GM18505 (cell line): ENCODE data around the gene RPS19BP1.

ENCODE experiments used
- ATAC-seq: cut with Tn5 transposase; IDR thresholded peaks from one replicate; pipeline ENCODE4 v1.9.1; 2021; ENCODE audit not compliant: unreplicated experiment
- POLR2A ChIP-seq: IDR thresholded peaks from 4 replicates; pipeline ENCODE4 v1.6.1; 2011; ENCODE audit warnings: borderline replicate concordance; ENCODE audit not compliant: insufficient read depth, insufficient read length; ENCODE audit errors: extremely low read depth

Gene RPS19BP1

DNA sequence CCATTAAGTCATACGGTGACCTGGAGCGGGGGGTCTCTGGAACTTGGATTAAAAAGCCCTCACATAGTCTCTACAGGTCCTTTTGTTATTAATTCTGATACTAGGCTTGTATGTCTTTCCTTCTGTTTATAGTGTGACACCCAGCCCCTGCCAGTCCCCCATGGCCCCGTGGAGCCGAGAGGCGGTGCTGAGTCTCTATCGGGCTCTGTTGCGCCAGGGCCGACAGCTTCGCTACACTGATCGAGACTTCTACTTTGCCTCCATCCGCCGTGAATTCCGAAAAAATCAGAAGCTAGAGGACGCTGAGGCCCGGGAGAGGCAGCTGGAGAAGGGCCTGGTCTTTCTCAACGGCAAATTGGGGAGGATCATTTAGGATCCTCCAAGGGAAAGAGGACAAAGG is 28.5 kb downstream of the RPS19BP1 start:
- no peak for TF ChIP-seq POLR2A
- ATAC-seq = no peak

DNA sequence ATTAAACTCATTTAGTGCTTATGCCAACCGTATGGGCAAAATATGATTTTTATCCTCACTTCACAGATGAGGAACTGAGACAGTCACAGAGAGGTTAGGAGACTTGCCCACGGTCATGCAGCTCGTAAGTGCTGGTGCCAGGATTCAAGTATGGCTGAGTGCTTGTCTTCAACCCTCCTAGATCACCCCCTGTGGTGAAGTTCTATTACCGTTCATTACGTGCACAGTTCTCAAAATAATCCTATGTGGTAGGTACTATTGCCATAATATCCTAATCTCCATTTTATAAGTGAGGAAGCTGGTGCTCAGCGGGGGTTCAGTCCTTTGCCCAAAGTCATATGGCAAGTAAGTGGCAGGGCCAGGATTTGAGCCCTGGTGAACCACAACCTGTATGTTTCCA is 28.9 kb downstream of the RPS19BP1 start:
- no peak for ATAC-seq
- no peak for TF ChIP-seq POLR2A

DNA sequence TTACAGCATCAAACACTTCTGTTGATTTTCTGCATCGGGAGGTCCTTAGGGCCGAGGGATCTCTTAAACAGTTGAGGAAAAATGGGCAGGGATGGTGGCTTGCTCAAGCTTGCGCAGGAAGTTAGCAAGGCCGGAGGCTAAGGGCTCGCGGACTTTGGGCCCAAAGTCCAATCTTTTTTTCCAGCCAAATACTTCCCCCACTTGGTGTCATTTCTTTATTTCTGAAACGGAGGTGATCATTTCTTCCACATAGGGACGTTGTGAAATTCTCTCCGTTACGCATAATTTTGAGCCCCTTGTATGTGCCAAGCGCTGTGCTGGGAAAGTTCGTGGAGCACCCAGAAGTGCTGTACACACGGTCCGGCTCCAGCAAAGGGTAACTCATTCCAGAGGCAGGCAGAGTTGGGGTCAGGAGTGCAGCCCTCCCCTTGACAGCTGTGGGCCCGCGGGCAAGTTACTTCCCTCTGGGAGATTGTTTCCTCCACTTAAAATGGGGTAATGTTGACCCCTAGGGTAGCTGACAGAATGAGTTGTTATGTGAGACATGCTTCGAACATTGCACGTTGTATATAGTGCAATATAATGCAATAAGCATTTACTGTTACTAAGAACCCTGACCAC is 29.6 kb downstream of the RPS19BP1 start:
- TF ChIP-seq POLR2A = no peak

DNA sequence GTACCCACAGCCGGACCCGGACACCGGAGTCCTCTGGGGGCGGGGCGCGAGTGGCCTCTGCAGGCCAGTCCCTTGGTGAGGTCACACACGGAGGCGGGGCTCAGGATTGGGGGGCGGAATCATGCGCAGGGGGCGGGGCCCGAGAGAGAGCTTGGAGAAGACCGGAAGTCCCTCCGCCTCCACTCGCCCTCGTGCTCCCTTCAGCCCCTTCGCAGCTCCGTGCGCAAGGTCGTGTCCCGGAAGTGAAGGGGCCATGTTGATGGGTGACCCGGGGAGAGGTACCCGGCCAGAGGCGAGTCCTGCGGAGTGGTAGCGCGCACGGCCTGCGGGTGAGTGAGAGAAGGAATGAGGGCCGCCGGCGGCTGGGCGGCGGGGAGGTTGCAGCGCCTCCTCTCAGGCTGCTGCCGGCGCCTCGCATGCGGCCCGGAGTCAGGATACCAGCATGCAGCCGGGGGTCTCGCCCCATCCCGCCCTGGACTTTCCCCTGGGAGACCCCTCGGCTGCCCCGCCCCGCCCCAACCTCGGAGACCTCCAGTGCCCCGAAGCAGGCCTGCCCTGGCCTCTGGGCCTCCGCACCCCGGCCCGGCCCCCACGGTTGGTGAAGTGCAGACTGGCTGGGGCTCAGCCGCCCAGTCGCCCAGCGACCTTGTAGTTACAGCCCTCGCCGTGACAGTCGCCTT is 30.3 kb downstream of the RPS19BP1 start, which contains the start of gene MIEF1:
TSS of gene MIEF1 (plus strand) at position 182 of the 680 bp plus-strand sequence. CDS start 9,005 bp downstream, outside the sequence.
- TF ChIP-seq POLR2A = peak; percentile 74
- ATAC-seq = peak; percentile 82

More for the DNA sequence above, 29.6 kb downstream of the RPS19BP1 start:
- no peak for ATAC-seq

DNA sequence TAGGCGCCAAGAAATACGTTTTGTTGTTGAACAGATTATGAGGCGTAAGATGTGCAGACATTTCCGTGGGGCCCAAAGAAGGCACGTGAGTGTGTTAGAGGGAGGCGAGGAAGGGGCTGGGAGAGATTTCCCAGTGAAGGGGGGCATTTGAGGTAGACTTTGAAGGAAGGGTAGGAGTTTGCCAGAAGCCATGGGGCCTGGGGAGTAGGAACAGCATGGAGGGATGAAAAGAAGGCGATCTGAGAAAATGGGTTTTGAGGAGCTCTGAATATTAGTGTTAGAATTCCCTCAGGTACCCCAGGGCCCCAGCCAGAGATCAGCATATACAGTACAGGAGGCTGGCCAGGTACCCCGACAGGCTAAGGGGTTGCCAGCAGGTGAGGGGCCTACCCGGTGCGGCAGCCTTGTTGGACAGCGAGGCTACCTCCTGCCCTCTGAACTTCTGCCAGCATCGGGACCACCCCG is 30.9 kb downstream of the RPS19BP1 start:
- no peak for ATAC-seq
- TF ChIP-seq POLR2A = no peak

DNA sequence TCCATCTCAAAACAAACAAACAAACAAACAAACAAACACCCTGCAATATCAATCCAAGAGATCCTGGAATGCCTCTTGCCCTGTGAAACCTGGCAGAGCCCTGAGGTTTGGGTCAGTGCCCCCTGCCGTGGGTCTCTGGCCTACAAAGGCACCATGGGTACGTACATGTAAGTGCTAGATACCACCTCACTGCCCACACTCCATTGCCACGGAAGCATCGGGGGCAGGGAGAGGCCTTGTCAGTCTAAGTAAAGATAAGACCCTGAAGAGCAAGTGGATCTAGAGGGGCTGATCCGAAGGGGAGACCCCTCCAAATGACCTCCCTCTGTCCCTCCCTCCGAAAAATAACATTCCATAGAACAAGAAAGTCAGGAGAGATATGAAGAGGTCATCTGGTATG is 32.4 kb downstream of the RPS19BP1 start:
- no peak for TF ChIP-seq POLR2A
- no peak for ATAC-seq

DNA sequence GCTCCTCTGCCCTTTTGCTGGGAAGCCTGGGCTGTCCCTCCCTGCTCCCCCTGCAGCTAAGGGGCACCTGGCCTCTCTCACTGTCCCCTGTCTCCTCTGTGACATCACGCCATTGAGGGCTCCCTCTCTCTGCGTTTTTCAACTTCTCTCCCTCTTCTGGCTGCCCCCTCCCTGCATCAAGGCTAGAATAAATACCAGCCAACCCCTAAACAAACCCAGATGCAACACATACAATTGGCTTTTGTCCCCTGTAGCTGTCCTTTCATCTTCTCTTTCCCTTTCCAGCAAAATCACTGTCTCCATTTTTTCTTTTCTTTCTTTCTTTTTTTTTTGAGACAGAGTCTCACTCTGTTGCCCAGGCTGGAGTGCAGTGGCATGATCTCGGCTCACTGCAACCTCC is 33.7 kb downstream of the RPS19BP1 start:
- ATAC-seq = no peak
- no peak for TF ChIP-seq POLR2A

DNA sequence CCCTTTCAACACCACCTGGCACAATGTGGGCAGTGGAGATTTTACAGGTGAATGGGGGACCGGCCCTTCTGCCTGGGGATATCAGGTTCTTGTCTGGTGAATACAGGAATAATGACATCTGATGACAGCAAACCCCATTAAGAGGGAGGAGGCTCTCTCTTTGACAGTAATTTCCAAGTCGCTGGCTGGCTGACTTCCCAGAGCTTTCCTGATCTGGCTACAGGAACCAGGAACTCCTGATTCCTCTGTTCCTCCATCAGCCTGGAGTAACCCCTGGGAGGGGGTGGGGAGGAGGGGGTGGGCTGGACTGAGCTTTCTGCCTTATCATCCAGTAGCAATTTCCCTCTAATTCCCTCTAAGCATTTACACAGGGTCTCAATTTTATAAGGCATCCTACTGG is 34.2 kb downstream of the RPS19BP1 start:
- no peak for TF ChIP-seq POLR2A

DNA sequence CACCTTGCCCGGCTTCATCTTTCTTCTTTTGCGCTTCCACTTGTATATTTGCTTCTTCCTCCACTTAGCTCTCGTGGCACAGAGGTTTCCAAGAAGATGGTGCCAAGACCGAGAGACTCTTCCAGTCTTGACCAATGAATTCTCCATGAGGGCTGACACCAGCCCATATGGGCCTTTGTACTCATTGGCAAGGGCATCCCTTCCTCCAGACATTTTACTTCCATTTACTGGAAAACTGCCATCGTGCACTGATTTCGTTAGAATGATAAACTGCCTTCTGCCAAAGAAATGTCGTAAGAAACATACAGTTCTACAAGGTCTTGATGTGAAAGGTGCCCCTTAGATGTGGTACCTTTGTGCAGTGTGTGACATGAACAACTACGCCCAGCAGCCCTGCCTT is 35.1 kb downstream of the RPS19BP1 start:
- TF ChIP-seq POLR2A = no peak
- ATAC-seq = no peak

More for the DNA sequence above, 34.2 kb downstream of the RPS19BP1 start:
- ATAC-seq = no peak

DNA sequence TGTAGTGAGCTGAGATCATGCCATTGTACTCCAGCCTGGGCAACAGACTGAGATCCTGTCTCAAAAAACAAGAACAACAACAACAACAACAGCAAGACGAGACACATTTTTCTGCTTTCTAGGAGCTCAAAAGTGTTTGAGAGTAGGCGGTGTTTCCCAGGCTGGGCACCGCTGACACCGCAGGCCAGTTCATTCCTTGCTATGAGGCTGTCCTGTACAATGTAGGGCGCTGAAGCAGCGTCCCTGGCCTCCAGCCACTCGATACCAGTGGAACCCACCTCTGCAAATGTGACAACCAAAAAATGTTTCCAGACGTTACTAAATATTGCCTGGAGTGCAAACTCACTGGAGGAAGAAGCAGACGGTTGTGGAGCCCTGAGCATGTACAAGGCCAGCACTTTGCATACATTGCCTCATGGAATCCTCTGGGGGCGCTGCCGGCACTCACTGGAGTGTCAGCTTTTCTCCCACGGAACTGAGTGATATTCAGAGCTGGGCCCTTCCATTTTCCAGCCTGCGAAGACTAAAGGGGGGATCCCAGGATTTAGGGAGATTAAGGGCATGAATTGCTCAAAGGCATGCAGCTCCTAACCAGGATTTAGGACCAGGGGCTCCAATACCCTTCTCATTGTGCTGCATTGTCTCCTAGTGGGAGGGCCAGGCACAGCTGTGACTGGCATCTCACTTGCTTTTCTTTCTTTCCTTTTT is 36.3 kb downstream of the RPS19BP1 start:
- ATAC-seq = no peak
- TF ChIP-seq POLR2A = no peak

DNA sequence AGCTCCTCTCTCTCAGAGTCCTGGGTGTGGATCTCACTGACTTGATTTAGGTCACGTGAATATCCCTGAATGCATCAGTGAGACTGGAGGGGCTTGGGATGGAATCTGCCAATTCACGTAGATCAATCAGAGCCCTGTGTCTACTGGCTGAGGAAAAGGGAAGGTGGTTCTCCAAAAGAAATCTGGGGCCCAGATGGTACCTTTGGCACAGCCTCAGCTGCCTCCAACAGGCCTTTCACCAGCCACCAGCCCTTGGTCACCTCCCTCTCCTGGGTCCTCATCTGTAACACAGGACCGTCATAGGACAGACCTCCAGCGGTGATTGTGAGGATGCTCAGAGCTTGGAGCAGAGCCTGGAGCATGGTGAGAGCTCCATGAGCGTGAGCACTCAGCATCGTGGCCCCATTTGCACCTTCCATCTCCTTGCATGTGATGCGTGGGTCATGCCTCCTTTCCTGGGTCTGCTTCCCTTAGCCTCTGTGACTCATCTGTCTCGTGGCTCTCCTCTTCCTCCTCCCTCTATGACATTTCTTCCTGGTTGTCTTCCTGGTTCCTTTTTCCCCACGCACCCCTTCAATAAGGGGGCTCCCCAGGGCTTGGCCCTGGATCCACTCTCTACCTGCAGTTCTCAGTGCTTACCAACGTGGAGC is 38.0 kb downstream of the RPS19BP1 start:
- no peak for ATAC-seq
- TF ChIP-seq POLR2A = no peak

DNA sequence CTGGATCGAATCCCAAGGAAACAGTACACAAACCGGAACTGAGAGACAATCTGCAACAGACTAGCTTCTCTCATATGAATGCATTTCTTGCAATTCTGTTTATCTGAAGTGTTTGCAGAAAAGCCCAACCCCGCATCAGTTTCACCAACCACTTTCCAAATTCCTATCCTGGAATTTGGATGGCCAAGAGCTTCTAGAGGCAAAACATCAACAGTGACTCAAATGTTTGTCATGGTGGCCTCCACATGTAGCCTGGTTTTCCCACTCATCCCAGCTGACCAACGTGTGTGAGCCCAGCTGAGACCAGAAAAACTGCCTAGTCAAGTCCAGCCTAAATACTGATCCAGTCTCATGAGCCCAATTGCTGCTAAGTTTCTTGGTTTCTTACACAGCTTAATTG is 38.8 kb downstream of the RPS19BP1 start:
- ATAC-seq = no peak
- no peak for TF ChIP-seq POLR2A

DNA sequence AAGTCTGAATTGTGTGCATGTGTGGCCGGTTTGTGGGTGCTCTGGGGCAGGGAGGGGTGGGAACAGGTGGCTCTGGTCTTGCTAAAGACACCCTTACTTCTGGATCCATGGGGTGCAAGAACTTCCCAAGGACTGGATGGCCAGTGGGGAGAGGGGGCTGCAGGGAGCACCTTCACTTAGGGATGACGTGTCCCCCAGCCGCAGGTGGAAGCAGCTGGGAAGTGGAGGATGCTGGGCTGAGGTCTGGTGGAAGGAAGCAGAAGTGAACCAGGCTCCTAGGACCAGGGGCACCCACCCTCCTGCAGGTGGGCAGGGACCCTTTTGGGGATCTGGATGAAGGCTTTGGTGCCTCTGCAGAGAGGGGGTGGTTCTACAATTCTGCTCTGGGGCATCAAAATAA is 40.4 kb downstream of the RPS19BP1 start:
- TF ChIP-seq POLR2A = no peak
- no peak for ATAC-seq
